Neural cell (in vitro differentiated cells): ENCODE results near the gene PPP1R14B. TPM values are rescaled to one million over a fixed set of nuclear protein-coding genes. Genes with fewer than 3 reads are reported as not detected.

Experiments
- H2AFZ ChIP-seq: fragments of 200-600, 300-800 bp; sonication (generic), shearing (Covaris generic); 2 replicates; pipeline ENCODE4 v1.6.0; 2014; ENCODE audit warnings: low read depth, mild to moderate bottlenecking, antibody characterized with exemption, low read length, moderate library complexity
- H3F3A ChIP-seq: fragments of 200-600 bp; shearing (Covaris generic); 2 replicates; pipeline ENCODE4 v1.6.1; 2016; ENCODE audit warnings: mild to moderate bottlenecking, moderate library complexity, mixed read lengths, antibody characterized with exemption, low read length; ENCODE audit not compliant: insufficient read depth, poor library complexity, severe bottlenecking
- H3K27ac ChIP-seq: fragments of 200-600, 300-800 bp; sonication (generic), shearing (Covaris generic); 2 replicates; pipeline ENCODE4 v1.5.1; 2014; ENCODE audit warnings: mild to moderate bottlenecking, low read length, moderate library complexity
- H3K27me3 ChIP-seq: fragments of 300-800, 200-600 bp; sonication (generic), shearing (Covaris generic); 2 replicates; pipeline ENCODE4 v1.6.0; 2014; ENCODE audit warnings: mild to moderate bottlenecking, low read depth, low read length, moderate library complexity; ENCODE audit not compliant: insufficient read depth
- H3K36me3 ChIP-seq: fragments of 300-800, 200-600 bp; sonication (generic), shearing (Covaris generic); 2 replicates; pipeline ENCODE4 v1.5.1; 2014; ENCODE audit warnings: mild to moderate bottlenecking, antibody characterized with exemption, low read length, moderate library complexity; ENCODE audit not compliant: insufficient read depth
- H3K4me2 ChIP-seq: fragments of 300-800, 200-600 bp; sonication (generic), shearing (Covaris generic); 2 replicates; pipeline ENCODE4 v1.6.0; 2014; ENCODE audit warnings: mild to moderate bottlenecking, low read length
- H3K4me3 ChIP-seq: fragments of 300-800, 200-600 bp; sonication (generic), shearing (Covaris generic); 2 replicates; pipeline ENCODE4 v1.5.1; 2014; ENCODE audit warnings: mild to moderate bottlenecking, low read length, moderate library complexity
- H3K79me2 ChIP-seq: fragments of 200-600 bp; shearing (Covaris generic); replicated peaks from 2 replicates; pipeline ENCODE4 v1.6.0; 2014; ENCODE audit warnings: mild to moderate bottlenecking, low read length, moderate library complexity; ENCODE audit not compliant: insufficient read depth
- H3K9ac ChIP-seq: fragments of 300-800, 200-600 bp; sonication (generic), shearing (Covaris generic); 2 replicates; pipeline ENCODE4 v1.6.1; 2016; ENCODE audit warnings: mild to moderate bottlenecking, low read length, mixed read lengths
- H3K9me2 ChIP-seq: fragments of 200-600 bp; shearing (Covaris generic); 2 replicates; pipeline ENCODE4 v1.6.1; 2016; ENCODE audit warnings: mild to moderate bottlenecking, low read length, mixed read lengths; ENCODE audit not compliant: insufficient read depth
- H3K9me3 ChIP-seq: fragments of 200-600, 300-800 bp; sonication (generic), shearing (Covaris generic); 2 replicates; pipeline ENCODE4 v1.6.1; 2016; ENCODE audit warnings: mild to moderate bottlenecking, mixed run types, low read length, moderate library complexity, mixed read lengths
- H4K20me1 ChIP-seq: fragments of 200-600 bp; shearing (Covaris generic); 2 replicates; pipeline ENCODE4 v1.6.1; 2016; ENCODE audit warnings: mild to moderate bottlenecking, mixed run types; ENCODE audit not compliant: insufficient read depth
- EP300 ChIP-seq: fragments of 450-650 bp; conservative IDR thresholded peaks from 2 replicates; pipeline ENCODE4 v1.6.1; 2014; ENCODE audit warnings: antibody characterized with exemption, mild to moderate bottlenecking, moderate library complexity; ENCODE audit not compliant: poor library complexity, severe bottlenecking
- EZH2 ChIP-seq: fragments of 200-600, 300-800 bp; shearing (Covaris generic), sonication (generic); IDR thresholded peaks from 2 replicates; pipeline ENCODE4 v1.6.1; 2014; ENCODE audit warnings: antibody characterized with exemption, low read length, borderline replicate concordance, mild to moderate bottlenecking; ENCODE audit not compliant: insufficient read depth, poor library complexity, severe bottlenecking
- MXI1 ChIP-seq: fragments of 450-650 bp; conservative IDR thresholded peaks from 2 replicates; pipeline ENCODE4 v1.6.1; 2014; ENCODE audit warnings: antibody characterized with exemption, mild to moderate bottlenecking; ENCODE audit not compliant: poor library complexity, severe bottlenecking
- POLR2AphosphoS5 ChIP-seq: IDR thresholded peaks from 2 replicates; pipeline ENCODE4 v1.6.1; 2012
- RAD21 ChIP-seq: fragments of 450-650 bp; conservative IDR thresholded peaks from 2 replicates; pipeline ENCODE4 v1.6.1; 2014; ENCODE audit warnings: antibody characterized with exemption, mild to moderate bottlenecking, moderate library complexity
- SMC3 ChIP-seq: fragments of 450-650 bp; conservative IDR thresholded peaks from 2 replicates; pipeline ENCODE4 v1.6.1; 2014; ENCODE audit warnings: antibody characterized with exemption, mild to moderate bottlenecking, moderate library complexity; ENCODE audit not compliant: poor library complexity
- TAF1 ChIP-seq: IDR thresholded peaks from 2 replicates; pipeline ENCODE4 v1.6.1; 2012; ENCODE audit warnings: low read depth
- polyA plus RNA-seq: library from polyadenylated mRNA; depleted of rRNA; stranded (reverse); fragments of >200 nt; gene quantifications from 2 replicates; pipeline ENCODE4 v1.2.3, GENCODE V29; 2014
- TF ChIP-seq, protein P1 (sequence below): fragments of 450-650 bp; IDR thresholded peaks from 2 replicates; pipeline ENCODE4 v1.5.1; 2014; ENCODE audit warnings: antibody characterized with exemption, mild to moderate bottlenecking, moderate library complexity; ENCODE audit not compliant: poor library complexity, severe bottlenecking
- TF ChIP-seq, protein P2 (sequence below): IDR thresholded peaks from 2 replicates; pipeline ENCODE4 v1.6.1; 2012; ENCODE audit warnings: borderline replicate concordance

PPP1R14B gene
- polyA plus RNA-seq, 1 donor from 2014 or later = 400 TPM

DNA sequence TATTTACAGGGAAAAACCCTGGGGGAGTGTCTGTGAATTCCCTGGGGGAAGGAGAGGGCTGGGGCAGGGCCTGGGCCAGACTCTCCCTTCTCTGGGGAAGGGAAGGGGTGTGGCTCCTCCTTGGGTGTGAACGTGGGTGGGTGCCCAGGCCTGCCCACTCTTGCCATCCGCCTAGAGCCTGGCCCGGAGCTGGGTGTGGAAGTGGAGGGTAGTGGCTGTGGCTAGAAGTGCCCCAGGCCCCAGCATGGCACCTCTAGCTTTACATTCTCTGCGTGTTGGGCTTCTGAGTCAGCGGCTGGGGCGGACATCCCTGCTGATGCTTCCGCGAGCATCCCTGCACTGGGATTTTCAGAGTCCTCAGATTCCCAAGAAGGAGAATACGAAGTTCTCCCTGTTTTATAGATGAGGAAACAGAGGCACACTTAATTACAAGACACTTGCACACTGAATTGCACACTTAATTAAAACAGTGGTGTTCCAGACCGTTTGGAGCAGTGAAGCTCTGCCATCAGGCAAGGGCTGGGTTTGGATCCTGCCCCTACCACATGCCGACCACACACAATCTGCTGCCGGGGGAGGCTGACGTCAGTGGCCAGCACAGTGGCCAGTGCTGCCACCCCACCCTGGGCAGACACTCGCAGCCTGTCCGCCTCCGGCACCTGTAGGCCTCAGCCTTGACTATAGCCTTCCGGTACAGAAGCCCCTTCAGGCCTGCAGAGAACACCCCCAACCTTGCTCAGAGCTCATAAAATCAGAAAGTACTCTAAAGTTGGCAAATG is 30.1 kb upstream of the PPP1R14B start:
- no peak overlapping the region for H3K4me3 ChIP-seq
- no peaks in the 10 kb centered on the region for H3K27me3 ChIP-seq
- H3K79me2 ChIP-seq = no peaks in the 10 kb centered on the region
- H4K20me1 ChIP-seq = no peaks in the 10 kb centered on the region
- H3F3A ChIP-seq = no peaks in the 10 kb centered on the region
- no peak for TF ChIP-seq POLR2AphosphoS5
- no peak for TF ChIP-seq EZH2
- TF ChIP-seq, protein P1, sequence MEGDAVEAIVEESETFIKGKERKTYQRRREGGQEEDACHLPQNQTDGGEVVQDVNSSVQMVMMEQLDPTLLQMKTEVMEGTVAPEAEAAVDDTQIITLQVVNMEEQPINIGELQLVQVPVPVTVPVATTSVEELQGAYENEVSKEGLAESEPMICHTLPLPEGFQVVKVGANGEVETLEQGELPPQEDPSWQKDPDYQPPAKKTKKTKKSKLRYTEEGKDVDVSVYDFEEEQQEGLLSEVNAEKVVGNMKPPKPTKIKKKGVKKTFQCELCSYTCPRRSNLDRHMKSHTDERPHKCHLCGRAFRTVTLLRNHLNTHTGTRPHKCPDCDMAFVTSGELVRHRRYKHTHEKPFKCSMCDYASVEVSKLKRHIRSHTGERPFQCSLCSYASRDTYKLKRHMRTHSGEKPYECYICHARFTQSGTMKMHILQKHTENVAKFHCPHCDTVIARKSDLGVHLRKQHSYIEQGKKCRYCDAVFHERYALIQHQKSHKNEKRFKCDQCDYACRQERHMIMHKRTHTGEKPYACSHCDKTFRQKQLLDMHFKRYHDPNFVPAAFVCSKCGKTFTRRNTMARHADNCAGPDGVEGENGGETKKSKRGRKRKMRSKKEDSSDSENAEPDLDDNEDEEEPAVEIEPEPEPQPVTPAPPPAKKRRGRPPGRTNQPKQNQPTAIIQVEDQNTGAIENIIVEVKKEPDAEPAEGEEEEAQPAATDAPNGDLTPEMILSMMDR = no peak
- no peak for TF ChIP-seq MXI1
- no peaks in the 10 kb centered on the region for H3K9me3 ChIP-seq
- H3K27ac ChIP-seq = no peak overlapping the region
- H3K9me2 ChIP-seq = no peaks in the 10 kb centered on the region
- H3K36me3 ChIP-seq = no peaks in the 10 kb centered on the region
- H3K9ac ChIP-seq = no peak overlapping the region
- H2AFZ ChIP-seq = no peak overlapping the region
- H3K4me2 ChIP-seq = no peak overlapping the region

DNA sequence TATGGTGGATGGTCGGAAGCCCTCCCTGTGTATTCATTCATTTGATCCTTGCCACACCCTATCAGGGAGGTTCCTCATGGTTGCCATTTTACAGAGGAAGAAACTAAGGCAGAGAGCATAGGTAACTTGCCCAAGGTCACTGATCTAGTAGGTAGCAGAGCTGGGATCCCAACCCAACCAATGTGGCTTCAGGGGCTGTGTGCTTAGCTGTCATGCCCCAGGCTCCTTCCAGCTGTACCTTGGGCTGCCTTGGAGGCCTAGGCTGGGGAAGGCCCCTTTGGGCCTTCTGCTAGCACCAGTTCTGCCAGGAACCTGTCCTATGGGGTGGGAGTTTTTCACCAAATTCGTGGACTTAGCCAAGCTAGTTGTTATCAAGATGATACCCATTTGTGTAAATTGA is 29.1 kb upstream of the PPP1R14B start:
- Histone ChIP-seq H3F3A (no peaks in the 10 kb centered on the region), H3K36me3 (no peaks in the 10 kb centered on the region), H4K20me1 (no peaks in the 10 kb centered on the region), H3K4me3 (no peak overlapping the region), H3K79me2 (no peaks in the 10 kb centered on the region), H3K9me3 (no peaks in the 10 kb centered on the region), H3K9ac (no peak overlapping the region), H3K27ac (no peak overlapping the region), H3K27me3 (no peaks in the 10 kb centered on the region), H3K4me2 (no peak overlapping the region), H3K9me2 (no peaks in the 10 kb centered on the region), H2AFZ (no peak overlapping the region)
- TF ChIP-seq SMC3 = no peak
- no peak for TF ChIP-seq TAF1
- no peak for TF ChIP-seq RAD21
- TF ChIP-seq POLR2AphosphoS5 = no peak
- TF ChIP-seq, protein P2, sequence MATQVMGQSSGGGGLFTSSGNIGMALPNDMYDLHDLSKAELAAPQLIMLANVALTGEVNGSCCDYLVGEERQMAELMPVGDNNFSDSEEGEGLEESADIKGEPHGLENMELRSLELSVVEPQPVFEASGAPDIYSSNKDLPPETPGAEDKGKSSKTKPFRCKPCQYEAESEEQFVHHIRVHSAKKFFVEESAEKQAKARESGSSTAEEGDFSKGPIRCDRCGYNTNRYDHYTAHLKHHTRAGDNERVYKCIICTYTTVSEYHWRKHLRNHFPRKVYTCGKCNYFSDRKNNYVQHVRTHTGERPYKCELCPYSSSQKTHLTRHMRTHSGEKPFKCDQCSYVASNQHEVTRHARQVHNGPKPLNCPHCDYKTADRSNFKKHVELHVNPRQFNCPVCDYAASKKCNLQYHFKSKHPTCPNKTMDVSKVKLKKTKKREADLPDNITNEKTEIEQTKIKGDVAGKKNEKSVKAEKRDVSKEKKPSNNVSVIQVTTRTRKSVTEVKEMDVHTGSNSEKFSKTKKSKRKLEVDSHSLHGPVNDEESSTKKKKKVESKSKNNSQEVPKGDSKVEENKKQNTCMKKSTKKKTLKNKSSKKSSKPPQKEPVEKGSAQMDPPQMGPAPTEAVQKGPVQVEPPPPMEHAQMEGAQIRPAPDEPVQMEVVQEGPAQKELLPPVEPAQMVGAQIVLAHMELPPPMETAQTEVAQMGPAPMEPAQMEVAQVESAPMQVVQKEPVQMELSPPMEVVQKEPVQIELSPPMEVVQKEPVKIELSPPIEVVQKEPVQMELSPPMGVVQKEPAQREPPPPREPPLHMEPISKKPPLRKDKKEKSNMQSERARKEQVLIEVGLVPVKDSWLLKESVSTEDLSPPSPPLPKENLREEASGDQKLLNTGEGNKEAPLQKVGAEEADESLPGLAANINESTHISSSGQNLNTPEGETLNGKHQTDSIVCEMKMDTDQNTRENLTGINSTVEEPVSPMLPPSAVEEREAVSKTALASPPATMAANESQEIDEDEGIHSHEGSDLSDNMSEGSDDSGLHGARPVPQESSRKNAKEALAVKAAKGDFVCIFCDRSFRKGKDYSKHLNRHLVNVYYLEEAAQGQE = no peak
- TF ChIP-seq MXI1 = no peak
- TF ChIP-seq EP300 = no peak
- TF ChIP-seq, protein P1 = no peak
- no peak for TF ChIP-seq EZH2
